Motor neuron (in vitro differentiated cells): ENCODE data around the gene COL4A4. TPM values are rescaled to one million over a fixed set of nuclear protein-coding genes. Genes with fewer than 3 reads are reported as not detected.
"Not testable (repeated sequence)": the region's sequence is repeated elsewhere in the genome, so short reads cannot be mapped to it uniquely, and the experiment has no call there.

Source experiments
- ATAC-seq, 8 experiments: fragments of 200-7000 bp; cut with Tn5 transposase; replicated peaks in 6 of 8; 2 replicates each; pipeline ENCODE4 v1.8.0; 2021; ENCODE audit warnings: mild to moderate bottlenecking in 8 of 8, moderate library complexity in 8 of 8
- H3K27ac ChIP-seq, 2 donors: fragments of 250-450 bp; sonication (Bioruptor Pico); 2 replicates each; pipeline ENCODE4 v1.9.0; 2021; ENCODE audit warnings: antibody characterized with exemption in 2 of 2, mild to moderate bottlenecking in 2 of 2, moderate library complexity in 1 of 2
- H3K4me1 ChIP-seq, 2 donors: fragments of 250-450 bp; sonication (Bioruptor Pico); replicated peaks in 1 of 2; 2 replicates each; pipeline ENCODE4 v1.6.1; 2021; ENCODE audit warnings: antibody characterized with exemption in 2 of 2, mild to moderate bottlenecking in 2 of 2, moderate library complexity in 1 of 2
- H3K4me3 ChIP-seq, 5 donors: fragments of 250-450 bp; sonication (Bioruptor Pico); 2 replicates each; pipeline ENCODE4 v1.9.0; 2021; ENCODE audit warnings: antibody characterized with exemption in 5 of 5, mild to moderate bottlenecking in 5 of 5, moderate library complexity in 4 of 5
- WGBS, 10 experiments: fragments of 450-650 bp; shearing (Covaris generic); methylation state at CpG; one replicate each; pipeline ENCODE4 v1.0.0; 2022; 5-methylcytosine and 5-hydroxymethylcytosine counted together
- in situ Hi-C, 9 experiments: fragments of 400-800 bp; cut with MboI; loops; one replicate each; pipeline ENCODE4 v1.15.0; 2021; ENCODE audit warnings: low sequenced_read_pairs in 9 of 9, low pct_unique_long_range_greater_than_20kb in 2 of 9; ENCODE audit not compliant: unreplicated experiment in 9 of 9
- total RNA-seq, 8 experiments: library from RNA; unstranded; fragments of 300-600 nt; gene quantifications; 2 replicates each; pipeline versions ENCODE4 v1.2.3 to v1.2.4, GENCODE V29; 2022

Gene COL4A4
- total RNA-seq, 8 experiments from 2014 or later = 0.08 to 1.6 (median 0.45) TPM

- H3K4me3 ChIP-seq = no peak overlapping the region
- in situ Hi-C loops = no loop called here
- no peak for ATAC-seq
These were observed 19.8 kb upstream of the COL4A4 start for GRCh38 chr2:227183657-227184367.

GRCh38 chr2:227182765-227183164, 18.8 kb upstream of the COL4A4 start:
- in situ Hi-C loops = no loop called here
- ATAC-seq = no peak
- Histone ChIP-seq H3K4me3 (no peak overlapping the region), H3K27ac (no peak overlapping the region), H3K4me1 (no peaks in the 10 kb centered on the region)

More at GRCh38 chr2:227183657-227184367, 19.8 kb upstream of the COL4A4 start:
- 33 to 100% (median 100%) methylated on average over 1 to 2 of the region's 2 CpGs; no CpG with 5 or more reads in 5 of the 10 experiments for WGBS, 10 experiments
- H3K27ac ChIP-seq = no peak overlapping the region
- no peaks in the 10 kb centered on the region for H3K4me1 ChIP-seq

DNA sequence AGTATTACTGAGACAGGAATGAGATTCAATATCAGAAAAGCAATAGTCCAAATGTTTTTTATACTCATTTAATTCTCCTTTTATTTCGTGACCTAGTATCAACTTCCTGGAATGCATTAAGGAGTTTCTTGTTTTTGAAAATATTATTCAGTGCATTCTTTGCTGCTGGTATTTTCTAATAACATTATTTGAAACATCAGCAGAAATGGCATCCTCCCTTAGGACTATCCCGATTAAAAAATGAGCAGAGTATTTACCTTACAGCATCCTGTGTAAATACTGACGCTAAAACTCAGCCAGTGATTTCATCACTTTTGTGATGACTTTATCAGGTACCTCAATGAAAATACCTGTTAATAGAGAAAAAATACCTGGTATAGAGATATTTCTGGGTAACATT, 16.8 kb upstream of the COL4A4 start:
- no peaks in the 10 kb centered on the region for H3K4me1 ChIP-seq
- in situ Hi-C loops = no loop called here
- H3K27ac ChIP-seq = no peak overlapping the region
- no peak for ATAC-seq
- WGBS, 10 experiments = 40 to 100% (median 89%) methylated on average over 1 to 3 of the region's 3 CpGs
- H3K4me3 ChIP-seq = no peak overlapping the region

- 10 to 100% (median 81%) methylated on average over 2 to 8 of the region's 11 CpGs; no CpG with 5 or more reads in 2 of the 10 experiments for WGBS, 10 experiments
- H3K27ac ChIP-seq = no peak overlapping the region
- H3K4me1 ChIP-seq = no peaks in the 10 kb centered on the region
- in situ Hi-C loops = no loop called here
- H3K4me3 ChIP-seq = no peak overlapping the region
- peak in 6 of 8 experiments; percentile 21 to 73 (median 50) for ATAC-seq
These were observed 16.1 kb upstream of the COL4A4 start for GRCh38 chr2:227179988-227180685.

DNA sequence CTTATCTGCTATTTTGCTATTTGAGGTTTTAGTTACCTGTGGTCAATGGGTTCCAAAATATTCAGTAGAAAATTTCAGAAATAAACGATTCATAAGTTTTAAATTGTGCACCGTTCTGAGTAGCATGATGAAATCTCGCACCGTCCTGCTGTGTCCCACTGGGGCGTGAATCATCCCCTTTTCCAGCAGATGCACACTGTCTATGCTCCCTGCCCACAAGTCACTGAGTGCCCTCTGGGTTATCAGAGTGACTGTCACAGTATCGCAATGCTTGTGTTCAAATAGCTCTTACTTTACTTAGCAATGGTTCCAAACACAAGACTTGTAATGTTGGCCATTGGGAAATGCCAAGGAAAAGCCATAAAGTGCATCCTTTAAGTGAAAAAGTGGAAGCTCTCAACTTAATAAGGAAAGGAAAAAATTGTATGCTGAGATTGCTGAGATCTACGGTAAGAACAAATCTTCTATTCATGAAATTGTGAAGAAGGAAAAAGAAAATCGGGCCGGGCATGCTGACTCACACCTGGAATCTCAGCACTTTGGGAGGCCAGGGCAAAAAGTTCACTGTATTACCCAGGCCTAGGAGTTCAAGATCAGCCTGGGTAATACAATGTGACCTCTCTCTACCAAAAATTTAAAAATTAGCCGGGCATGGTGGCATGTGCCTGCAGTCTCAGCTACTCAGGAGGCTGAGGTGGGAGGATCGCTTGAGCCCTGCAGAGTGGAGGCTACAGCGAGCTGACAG, 13.8 kb upstream of the COL4A4 start:
- in situ Hi-C loops = no loop called here
- WGBS, 10 experiments = 67 to 100% (median 90%) methylated on average over 1 to 10 of the region's 12 CpGs
- no peak for ATAC-seq

DNA sequence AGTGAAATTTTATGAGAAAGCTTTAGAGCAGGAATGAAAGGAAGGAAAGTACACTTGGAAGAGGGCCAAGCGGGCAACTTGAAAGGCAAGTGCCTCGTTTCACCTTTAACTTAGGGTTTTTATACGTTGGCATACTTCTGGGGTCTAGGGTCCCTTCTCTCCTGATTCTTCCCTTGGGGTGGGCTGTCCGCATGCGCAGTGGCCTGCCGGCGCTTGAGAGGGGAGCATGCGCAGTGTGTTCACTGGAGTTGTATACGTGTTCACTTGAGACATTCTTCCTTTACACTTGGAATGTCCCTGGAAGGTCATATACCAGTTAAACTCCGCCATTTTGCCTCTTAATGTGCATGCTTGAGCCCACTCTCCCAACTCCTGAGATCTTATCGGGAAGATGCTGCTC, 7.8 kb upstream of the COL4A4 start:
- H3K4me3 ChIP-seq, H3K4me1 ChIP-seq, in situ Hi-C loops, H3K27ac ChIP-seq, ATAC-seq: not testable (repeated sequence)
- 42 to 100% (median 94%) methylated on average over 1 to 7 of the region's 11 CpGs; no CpG with 5 or more reads in 1 of the 10 experiments for WGBS, 10 experiments

More for the DNA sequence above, 13.8 kb upstream of the COL4A4 start:
- no peaks in the 10 kb centered on the region for H3K4me1 ChIP-seq
- H3K27ac ChIP-seq = no peak overlapping the region
- no peak overlapping the region for H3K4me3 ChIP-seq

- WGBS, 10 experiments = 0 to 33% (median 11%) methylated on average over 2 to 4 of the region's 38 CpGs; no CpG with 5 or more reads in 5 of the 10 experiments
These were observed 822 bp upstream of the COL4A4 start for GRCh38 chr2:227164763-227165291.

DNA sequence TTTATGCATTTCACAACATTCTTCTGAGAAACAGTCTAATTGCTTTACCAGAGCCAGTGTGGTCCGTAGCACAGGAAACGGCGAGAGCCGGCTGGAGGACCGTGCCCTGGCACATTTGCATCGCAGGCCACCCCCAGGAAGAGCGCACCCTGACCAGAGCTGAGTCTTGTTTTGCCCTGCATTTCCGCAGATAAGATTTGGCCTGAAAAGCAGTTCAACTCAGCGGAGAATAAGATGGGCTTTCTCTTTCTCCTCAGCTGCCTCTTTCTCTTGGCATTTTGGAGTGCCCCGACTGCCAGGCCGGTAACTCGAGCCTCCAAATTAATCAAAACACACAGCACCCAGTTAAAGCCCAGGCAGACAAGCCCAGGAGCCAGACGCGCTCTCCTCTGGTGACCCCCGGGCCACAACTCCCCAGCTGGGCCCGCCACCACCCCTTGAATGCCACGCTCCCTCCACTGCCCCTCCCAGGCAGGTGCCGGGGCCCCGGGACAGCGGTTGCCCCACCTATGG, 464 bp downstream of the COL4A4 start:
- peak in 7 of 8 experiments; percentile 17 to 36 (median 23) for ATAC-seq
- Histone ChIP-seq H3K4me3 (peak overlapping the region; percentile 38 to 46 (median 43)), H3K27ac (no peak overlapping the region), H3K4me1 (peaks cover 0 to 8% of the 10 kb centered on the region in 2 donors)
- WGBS, 10 experiments = 0 to 10% (median 4%) methylated on average over 1 to 10 of the region's 20 CpGs; no CpG with 5 or more reads in 4 of the 10 experiments
- in situ Hi-C loops = no loop called here

More at GRCh38 chr2:227164763-227165291, 822 bp upstream of the COL4A4 start:
- peak overlapping the region; percentile 38 to 46 (median 43) for H3K4me3 ChIP-seq
- peak; percentile 4 to 68 (median 58) for ATAC-seq
- no peak overlapping the region for H3K27ac ChIP-seq
- H3K4me1 ChIP-seq = peaks cover 0 to 8% of the 10 kb centered on the region in 2 donors
- in situ Hi-C loops = no loop called here

DNA sequence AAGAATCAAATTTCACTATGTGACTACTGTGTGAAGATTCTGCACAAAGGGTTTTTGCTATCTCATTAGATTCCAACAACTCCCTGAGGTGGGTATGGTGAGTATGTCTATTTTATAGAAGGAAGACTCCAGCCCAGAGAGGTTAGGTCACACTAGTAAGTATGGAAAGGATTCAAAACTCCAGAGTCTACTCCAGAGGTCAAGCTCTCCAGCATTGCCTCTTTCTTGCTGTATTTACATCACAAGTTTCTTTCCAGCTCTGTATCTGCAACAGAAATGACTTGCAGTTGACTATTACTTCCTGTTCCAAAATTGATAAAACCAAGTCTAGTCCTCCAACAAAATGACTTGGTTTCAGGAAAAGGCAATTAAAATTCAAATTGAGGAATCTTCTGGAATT, 2.1 kb downstream of the COL4A4 start:
- no peak for ATAC-seq
- in situ Hi-C loops = no loop called here
- peaks cover 0 to 8% of the 10 kb centered on the region in 2 donors for H3K4me1 ChIP-seq
- H3K27ac ChIP-seq = no peak overlapping the region
- H3K4me3 ChIP-seq = no peak overlapping the region

DNA sequence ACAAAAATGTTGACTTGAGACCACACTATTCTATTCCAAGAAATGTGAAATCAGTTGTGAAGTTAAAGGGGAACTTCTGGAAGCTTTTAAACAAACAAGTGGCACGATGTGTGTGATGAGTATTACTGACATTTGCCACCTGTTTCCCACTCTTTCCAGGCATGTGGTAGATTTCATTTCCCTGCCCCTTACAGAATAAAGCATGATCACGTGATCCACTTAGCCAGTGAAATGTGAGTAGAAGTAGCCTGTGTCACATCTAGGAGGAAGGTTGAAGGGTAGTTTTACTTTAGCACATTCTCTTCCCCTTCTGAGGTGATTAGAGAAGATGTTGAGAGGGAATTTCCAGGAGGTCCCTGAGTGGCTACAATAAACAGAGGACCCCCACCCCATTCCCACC, 3.8 kb downstream of the COL4A4 start:
- 0 to 100% (median 70%) methylated on average over 1 to 2 of the region's 2 CpGs; no CpG with 5 or more reads in 1 of the 10 experiments for WGBS, 10 experiments
- Histone ChIP-seq H3K4me1 (peaks cover 0 to 8% of the 10 kb centered on the region in 2 donors), H3K4me3 (no peak overlapping the region), H3K27ac (no peak overlapping the region)
- ATAC-seq = no peak
- in situ Hi-C loops = no loop called here

- Histone ChIP-seq H3K4me3 (no peak overlapping the region), H3K4me1 (no peaks in the 10 kb centered on the region), H3K27ac (no peak overlapping the region)
- 5 to 100% (median 65%) methylated on average over 1 to 6 of the region's 6 CpGs; no CpG with 5 or more reads in 1 of the 10 experiments for WGBS, 10 experiments
- ATAC-seq = no peak
- in situ Hi-C loops = no loop called here
These were observed 8.8 kb downstream of the COL4A4 start for GRCh38 chr2:227154986-227155774.
